SK-N-SH treated with all-trans-retinoic acid at 6 μM for 48 hours (cell line): ENCODE measurements around the gene GRIK2.

ENCODE experiments used
- ATAC-seq: fragments of 200-7000 bp; cut with Tn5 transposase; 3 replicates; pipeline ENCODE4 v1.9.1; 2020; ENCODE audit warnings: mild to moderate bottlenecking, moderate library complexity
- ARNTL ChIP-seq: fragments of 450-650 bp; formaldehyde crosslinking; IDR thresholded peaks from 2 replicates; pipeline ENCODE4 v1.5.0; 2020; ENCODE audit warnings: low read depth, mild to moderate bottlenecking, moderate library complexity, borderline replicate concordance
- BACH2 ChIP-seq: fragments of 250-450 bp; sonication (Bioruptor Pico); IDR thresholded peaks from 2 replicates; pipeline ENCODE4 v1.9.0; 2021; ENCODE audit warnings: mild to moderate bottlenecking, borderline replicate concordance
- CSDC2 ChIP-seq: fragments of 250-450 bp; sonication (Bioruptor Pico); IDR thresholded peaks from 2 replicates; pipeline ENCODE4 v1.5.0; 2020; ENCODE audit warnings: mild to moderate bottlenecking, moderate library complexity
- ESRRG ChIP-seq: fragments of 250-450 bp; sonication (Bioruptor Pico); IDR thresholded peaks from 2 replicates; pipeline ENCODE4 v1.6.1; 2021; ENCODE audit warnings: mild to moderate bottlenecking
- ISL1 ChIP-seq: fragments of 250-450 bp; sonication (Bioruptor Pico); IDR thresholded peaks from 2 replicates; pipeline ENCODE4 v2.1.2; 2022; ENCODE audit warnings: mild to moderate bottlenecking, moderate library complexity
- PPARA ChIP-seq: fragments of 250-450 bp; sonication (Bioruptor Pico); IDR thresholded peaks from 2 replicates; pipeline ENCODE4 v1.5.0; 2020; ENCODE audit warnings: mild to moderate bottlenecking, borderline replicate concordance
- RARB ChIP-seq: fragments of 250-450 bp; sonication (Bioruptor Pico); IDR thresholded peaks from 2 replicates; pipeline ENCODE4 v1.8.0; 2021; ENCODE audit warnings: mild to moderate bottlenecking, moderate library complexity
- SNAI2 ChIP-seq: fragments of 250-450 bp; sonication (Bioruptor Pico); IDR thresholded peaks from 2 replicates; pipeline ENCODE4 v1.5.0; 2020; ENCODE audit warnings: mild to moderate bottlenecking, moderate library complexity
- TCF4 ChIP-seq: fragments of 250-450 bp; sonication (Bioruptor Pico); IDR thresholded peaks from 2 replicates; pipeline ENCODE4 v1.8.0; 2021; ENCODE audit warnings: mild to moderate bottlenecking, moderate library complexity, borderline replicate concordance
- TSHZ2 ChIP-seq: fragments of 250-450 bp; sonication (Bioruptor Pico); IDR thresholded peaks from 2 replicates; pipeline ENCODE4 v1.5.0; 2020; ENCODE audit warnings: mild to moderate bottlenecking, moderate library complexity
- ZC3H10 ChIP-seq: fragments of 250-450 bp; sonication (Bioruptor Pico); IDR thresholded peaks from 2 replicates; pipeline ENCODE4 v1.5.1; 2021; ENCODE audit warnings: mild to moderate bottlenecking, moderate library complexity
- ZFP3 ChIP-seq: fragments of 250-450 bp; sonication (Bioruptor Pico); IDR thresholded peaks from 2 replicates; pipeline ENCODE4 v1.5.0; 2020; ENCODE audit warnings: mild to moderate bottlenecking, moderate library complexity
- ZFP30 ChIP-seq: fragments of 450-650 bp; formaldehyde crosslinking; IDR thresholded peaks from 2 replicates; pipeline ENCODE4 v1.5.0; 2022; ENCODE audit warnings: mild to moderate bottlenecking, moderate library complexity
- ZNF565 ChIP-seq: fragments of 450-650 bp; formaldehyde crosslinking; conservative IDR thresholded peaks from 2 replicates; pipeline ENCODE4 v1.5.0; 2020; ENCODE audit warnings: low read depth, mild to moderate bottlenecking, moderate library complexity
- ZNF70 ChIP-seq: fragments of 450-650 bp; formaldehyde crosslinking; IDR thresholded peaks from 2 replicates; pipeline ENCODE4 v1.5.0; 2020; ENCODE audit warnings: mild to moderate bottlenecking, moderate library complexity
- ZNF8 ChIP-seq: fragments of 450-650 bp; formaldehyde crosslinking; IDR thresholded peaks from 2 replicates; pipeline ENCODE4 v1.5.0; 2020; ENCODE audit warnings: mild to moderate bottlenecking, moderate library complexity
- TF ChIP-seq, protein P1 (sequence below): fragments of 250-450 bp; sonication (Bioruptor Pico); IDR thresholded peaks from 2 replicates; pipeline ENCODE4 v1.5.1; 2020; ENCODE audit warnings: low read depth, mild to moderate bottlenecking, moderate library complexity
- TF ChIP-seq, protein P2 (sequence below): fragments of 250-450 bp; sonication (Bioruptor Pico); IDR thresholded peaks from 2 replicates; pipeline ENCODE4 v1.8.0; 2021; ENCODE audit warnings: low read depth, mild to moderate bottlenecking, moderate library complexity, borderline replicate concordance
- TF ChIP-seq, protein P3 (sequence below): fragments of 250-450 bp; sonication (Bioruptor Pico); IDR thresholded peaks from 2 replicates; pipeline ENCODE4 v1.5.1; 2021; ENCODE audit warnings: mild to moderate bottlenecking, moderate library complexity

Gene GRIK2

DNA sequence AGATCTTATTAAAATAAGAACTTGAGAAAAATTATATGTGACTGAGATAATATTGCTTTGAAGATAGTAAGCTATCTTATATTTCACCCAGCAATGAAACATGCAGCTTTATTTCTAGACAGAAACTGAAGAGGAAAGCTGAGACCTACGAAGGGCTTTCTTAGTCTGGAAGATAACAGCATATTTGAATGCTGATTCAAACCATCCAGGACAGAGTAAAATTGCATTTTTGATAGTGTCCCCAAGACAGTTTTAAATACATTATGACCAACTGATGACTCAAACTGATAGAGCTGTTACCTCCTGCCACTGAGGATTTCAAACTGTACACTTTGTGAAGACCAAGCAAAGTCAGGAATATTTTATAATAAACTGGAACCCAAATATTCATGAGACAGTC is 409.6 kb downstream of the GRIK2 start:
- TF ChIP-seq, protein P1, sequence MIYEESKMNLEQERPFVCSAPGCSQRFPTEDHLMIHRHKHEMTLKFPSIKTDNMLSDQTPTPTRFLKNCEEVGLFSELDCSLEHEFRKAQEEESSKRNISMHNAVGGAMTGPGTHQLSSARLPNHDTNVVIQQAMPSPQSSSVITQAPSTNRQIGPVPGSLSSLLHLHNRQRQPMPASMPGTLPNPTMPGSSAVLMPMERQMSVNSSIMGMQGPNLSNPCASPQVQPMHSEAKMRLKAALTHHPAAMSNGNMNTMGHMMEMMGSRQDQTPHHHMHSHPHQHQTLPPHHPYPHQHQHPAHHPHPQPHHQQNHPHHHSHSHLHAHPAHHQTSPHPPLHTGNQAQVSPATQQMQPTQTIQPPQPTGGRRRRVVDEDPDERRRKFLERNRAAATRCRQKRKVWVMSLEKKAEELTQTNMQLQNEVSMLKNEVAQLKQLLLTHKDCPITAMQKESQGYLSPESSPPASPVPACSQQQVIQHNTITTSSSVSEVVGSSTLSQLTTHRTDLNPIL (CRISPR knock-in tag), result no peak
- no peak for TF ChIP-seq ZNF70 (CRISPR knock-in tag)
- TF ChIP-seq, protein P2, sequence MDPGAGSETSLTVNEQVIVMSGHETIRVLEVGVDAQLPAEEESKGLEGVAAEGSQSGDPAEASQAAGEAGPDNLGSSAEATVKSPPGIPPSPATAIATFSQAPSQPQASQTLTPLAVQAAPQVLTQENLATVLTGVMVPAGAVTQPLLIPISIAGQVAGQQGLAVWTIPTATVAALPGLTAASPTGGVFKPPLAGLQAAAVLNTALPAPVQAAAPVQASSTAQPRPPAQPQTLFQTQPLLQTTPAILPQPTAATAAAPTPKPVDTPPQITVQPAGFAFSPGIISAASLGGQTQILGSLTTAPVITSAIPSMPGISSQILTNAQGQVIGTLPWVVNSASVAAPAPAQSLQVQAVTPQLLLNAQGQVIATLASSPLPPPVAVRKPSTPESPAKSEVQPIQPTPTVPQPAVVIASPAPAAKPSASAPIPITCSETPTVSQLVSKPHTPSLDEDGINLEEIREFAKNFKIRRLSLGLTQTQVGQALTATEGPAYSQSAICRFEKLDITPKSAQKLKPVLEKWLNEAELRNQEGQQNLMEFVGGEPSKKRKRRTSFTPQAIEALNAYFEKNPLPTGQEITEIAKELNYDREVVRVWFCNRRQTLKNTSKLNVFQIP (CRISPR knock-in tag), result no peak
- TF ChIP-seq ISL1 (CRISPR knock-in tag), result no peak
- TF ChIP-seq TSHZ2 (CRISPR knock-in tag), result no peak
- no peak for TF ChIP-seq ESRRG (CRISPR knock-in tag)
- no peak; the same call in 1 of the 3 replicates for ATAC-seq

DNA sequence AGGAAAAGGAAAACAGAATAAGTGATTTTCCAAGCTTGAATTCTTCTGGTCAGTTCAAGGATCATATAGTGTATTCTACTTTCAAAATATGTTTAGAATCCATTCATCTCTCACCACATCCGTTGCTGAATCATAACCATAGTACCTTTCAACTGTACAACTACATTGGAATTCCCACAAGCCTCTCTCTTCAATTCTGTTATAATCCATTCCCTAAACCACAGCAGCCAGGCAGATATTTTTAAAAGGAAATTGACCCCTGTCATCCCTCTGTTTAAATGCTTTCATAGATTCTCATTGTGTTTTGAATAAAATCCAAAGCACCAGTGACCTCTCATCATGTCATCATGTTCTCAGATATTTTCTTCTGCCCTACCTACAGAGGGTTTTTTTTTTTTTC is 412.7 kb downstream of the GRIK2 start:
- TF ChIP-seq ZC3H10 (CRISPR knock-in tag), result no peak
- peak; percentile 89 for ATAC-seq

DNA sequence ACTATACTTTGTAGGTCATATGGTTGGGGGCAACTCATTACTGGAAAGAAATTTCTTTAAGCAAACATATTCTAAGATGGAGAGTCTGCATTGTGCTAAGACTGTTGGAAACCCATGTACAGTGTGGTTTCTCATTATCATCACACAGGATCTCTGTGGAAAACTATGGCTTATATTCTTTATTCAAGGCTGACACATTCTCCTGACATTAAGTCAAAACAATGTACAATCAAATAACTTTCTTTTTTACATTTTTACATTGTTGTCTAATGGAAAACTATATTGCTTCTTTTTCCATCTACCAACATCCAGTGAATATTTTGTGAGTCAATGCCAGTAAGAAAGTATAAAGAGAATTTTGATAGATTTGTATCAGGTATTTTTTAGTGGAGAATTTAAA is 417.6 kb downstream of the GRIK2 start:
- TF ChIP-seq, protein P1 (CRISPR knock-in tag), result no peak
- no peak for TF ChIP-seq ZNF8
- TF ChIP-seq, protein P3, sequence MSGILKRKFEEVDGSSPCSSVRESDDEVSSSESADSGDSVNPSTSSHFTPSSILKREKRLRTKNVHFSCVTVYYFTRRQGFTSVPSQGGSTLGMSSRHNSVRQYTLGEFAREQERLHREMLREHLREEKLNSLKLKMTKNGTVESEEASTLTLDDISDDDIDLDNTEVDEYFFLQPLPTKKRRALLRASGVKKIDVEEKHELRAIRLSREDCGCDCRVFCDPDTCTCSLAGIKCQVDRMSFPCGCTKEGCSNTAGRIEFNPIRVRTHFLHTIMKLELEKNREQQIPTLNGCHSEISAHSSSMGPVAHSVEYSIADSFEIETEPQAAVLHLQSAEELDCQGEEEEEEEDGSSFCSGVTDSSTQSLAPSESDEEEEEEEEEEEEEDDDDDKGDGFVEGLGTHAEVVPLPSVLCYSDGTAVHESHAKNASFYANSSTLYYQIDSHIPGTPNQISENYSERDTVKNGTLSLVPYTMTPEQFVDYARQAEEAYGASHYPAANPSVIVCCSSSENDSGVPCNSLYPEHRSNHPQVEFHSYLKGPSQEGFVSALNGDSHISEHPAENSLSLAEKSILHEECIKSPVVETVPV, result no peak
- no peak for TF ChIP-seq TCF4 (CRISPR knock-in tag)
- no peak for TF ChIP-seq ZNF565
- TF ChIP-seq ZNF70 (CRISPR knock-in tag), result no peak
- TF ChIP-seq BACH2 (CRISPR knock-in tag), result no peak
- no peak for TF ChIP-seq ARNTL (CRISPR knock-in tag)
- no peak for TF ChIP-seq SNAI2 (CRISPR knock-in tag)
- TF ChIP-seq RARB (CRISPR knock-in tag), result no peak
- TF ChIP-seq CSDC2 (CRISPR knock-in tag), result no peak
- TF ChIP-seq, protein P2 (CRISPR knock-in tag), result no peak
- TF ChIP-seq ESRRG (CRISPR knock-in tag), result no peak
- TF ChIP-seq, all 23 proteins: peak for 0
- no peak for ATAC-seq

GRCh38 chr6:101816716-101817115 is 423.2 kb downstream of the GRIK2 start:
- ATAC-seq, result no peak
- TF ChIP-seq, protein P2 (CRISPR knock-in tag), result no peak
- TF ChIP-seq ZC3H10 (CRISPR knock-in tag), result no peak
- no peak for TF ChIP-seq PPARA (CRISPR knock-in tag)
- TF ChIP-seq, protein P3, result no peak
- TF ChIP-seq ZNF565, result no peak
- TF ChIP-seq ZFP3 (CRISPR knock-in tag), result no peak
- no peak for TF ChIP-seq ZFP30 (CRISPR knock-in tag)
- TF ChIP-seq TCF4 (CRISPR knock-in tag), result no peak
